GM18951 (cell line): ENCODE data around the gene GLYATL1.

ENCODE experiments used
- POLR2A ChIP-seq: IDR thresholded peaks from 4 replicates; pipeline ENCODE4 v1.6.1; 2011; ENCODE audit warnings: mild to moderate bottlenecking; ENCODE audit not compliant: insufficient read length, insufficient read depth; ENCODE audit errors: extremely low read depth
- in situ Hi-C: fragments of 300-500 bp; cut with MboI; formaldehyde crosslinking; loops from one replicate; pipeline ENCODE4 v1.12.0; 2022; ENCODE audit warnings: low sequenced_read_pairs, mixed read lengths, inconsistent platforms; ENCODE audit not compliant: unreplicated experiment

Gene GLYATL1, protein sequence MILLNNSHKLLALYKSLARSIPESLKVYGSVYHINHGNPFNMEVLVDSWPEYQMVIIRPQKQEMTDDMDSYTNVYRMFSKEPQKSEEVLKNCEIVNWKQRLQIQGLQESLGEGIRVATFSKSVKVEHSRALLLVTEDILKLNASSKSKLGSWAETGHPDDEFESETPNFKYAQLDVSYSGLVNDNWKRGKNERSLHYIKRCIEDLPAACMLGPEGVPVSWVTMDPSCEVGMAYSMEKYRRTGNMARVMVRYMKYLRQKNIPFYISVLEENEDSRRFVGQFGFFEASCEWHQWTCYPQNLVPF

DNA sequence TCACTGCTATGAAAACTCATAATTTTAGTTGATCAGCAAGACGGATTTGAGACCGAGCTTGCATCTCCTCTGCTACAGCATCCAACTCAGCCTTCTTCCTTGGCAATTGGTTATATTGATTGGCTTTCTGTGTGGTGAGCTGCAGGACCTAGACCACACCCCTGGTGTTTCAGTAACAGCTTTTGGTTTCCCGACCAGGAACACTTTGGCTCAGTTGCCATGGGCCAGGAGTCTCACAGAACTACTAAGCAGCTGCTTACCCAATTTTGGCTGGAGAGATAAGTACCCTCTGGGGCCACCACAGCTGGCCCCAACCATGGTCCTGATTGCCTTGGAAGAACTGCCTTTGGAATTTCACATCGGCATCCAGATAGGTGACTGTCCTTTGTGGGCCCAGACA is at the start of gene GLYATL1:
Gene GLYATL1 (plus strand): TSS at position 212 of the 400 bp plus-strand sequence. CDS start 7,600 bp downstream, outside the sequence.
- no peak for TF ChIP-seq POLR2A
- in situ Hi-C loops = no loop called here

DNA sequence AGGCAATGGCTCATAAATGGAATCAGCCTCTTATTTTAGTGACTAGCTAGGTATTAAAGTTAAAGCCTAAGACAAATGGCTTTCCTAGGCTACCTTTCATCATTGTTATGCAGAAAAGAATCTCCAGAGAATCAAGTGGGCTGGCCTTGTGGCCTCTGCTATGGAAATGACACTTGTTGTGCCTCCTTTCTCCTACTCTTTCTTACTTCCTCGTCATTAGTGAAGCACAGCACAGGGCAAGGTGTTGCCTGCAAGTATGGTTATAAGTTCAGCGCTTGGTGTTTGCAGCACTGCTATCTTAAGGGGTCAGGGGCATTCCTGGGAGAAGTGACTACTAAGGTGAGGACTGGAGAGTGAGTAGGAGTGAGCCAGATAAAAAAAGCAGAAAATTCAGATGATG is 45.4 kb upstream of the GLYATL1 start:
- no peak for TF ChIP-seq POLR2A
- in situ Hi-C loops = no loop called here

GRCh38 chr11:58898106-58898505 is 41.2 kb upstream of the GLYATL1 start:
- in situ Hi-C loops = no loop called here
- TF ChIP-seq POLR2A = no peak

DNA sequence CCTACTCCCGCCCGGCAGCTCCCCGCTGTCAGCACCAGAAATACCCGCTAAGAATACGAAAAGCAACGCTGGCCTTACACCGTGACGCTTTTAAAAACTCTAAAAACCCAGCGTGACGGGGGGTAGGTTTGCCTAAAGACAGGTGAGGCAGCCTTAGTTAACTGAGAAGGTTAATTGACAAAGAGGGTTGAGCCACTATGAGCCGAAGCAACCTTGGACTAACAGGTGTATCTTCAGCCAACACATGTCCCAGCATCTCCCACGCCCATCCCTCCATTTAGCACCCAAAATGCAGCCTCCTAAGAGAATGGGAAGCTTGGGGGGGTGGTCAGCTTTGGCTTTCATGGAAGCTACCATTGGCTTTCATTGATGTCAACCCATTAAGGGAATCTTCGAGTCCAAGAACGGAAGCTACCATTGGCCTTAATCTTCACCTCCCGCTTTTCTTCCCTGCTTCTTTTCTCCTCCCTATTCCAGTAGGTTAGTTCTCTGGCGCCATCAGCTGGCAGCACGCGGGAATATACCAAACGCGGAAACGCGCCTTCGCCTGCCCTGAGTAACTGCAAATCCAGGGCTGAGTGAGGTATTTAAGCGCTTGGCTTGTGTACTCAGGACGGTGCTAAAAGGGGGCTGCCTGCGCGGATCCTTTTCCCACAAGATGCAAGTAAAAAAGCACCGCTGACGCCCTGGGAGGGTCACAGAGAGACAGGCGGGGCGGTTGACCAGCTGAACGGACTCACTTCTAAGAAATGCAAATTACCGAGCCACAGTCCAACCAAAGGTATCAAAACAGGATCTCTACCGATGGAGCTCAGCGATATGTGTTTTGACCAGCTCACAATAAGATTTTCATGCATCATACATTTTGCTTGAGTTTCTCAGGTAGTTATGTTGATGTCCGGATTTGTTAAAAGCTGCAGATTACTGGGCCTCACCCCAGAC is 38.5 kb upstream of the GLYATL1 start:
- in situ Hi-C loops = no loop called here
- no peak for TF ChIP-seq POLR2A

- no peak for TF ChIP-seq POLR2A
- in situ Hi-C loops = no loop called here
These were observed 36.4 kb upstream of the GLYATL1 start for GRCh38 chr11:58902881-58903280.

- in situ Hi-C loops = no loop called here
- no peak for TF ChIP-seq POLR2A
These were observed 34.1 kb upstream of the GLYATL1 start for GRCh38 chr11:58905011-58905720.

DNA sequence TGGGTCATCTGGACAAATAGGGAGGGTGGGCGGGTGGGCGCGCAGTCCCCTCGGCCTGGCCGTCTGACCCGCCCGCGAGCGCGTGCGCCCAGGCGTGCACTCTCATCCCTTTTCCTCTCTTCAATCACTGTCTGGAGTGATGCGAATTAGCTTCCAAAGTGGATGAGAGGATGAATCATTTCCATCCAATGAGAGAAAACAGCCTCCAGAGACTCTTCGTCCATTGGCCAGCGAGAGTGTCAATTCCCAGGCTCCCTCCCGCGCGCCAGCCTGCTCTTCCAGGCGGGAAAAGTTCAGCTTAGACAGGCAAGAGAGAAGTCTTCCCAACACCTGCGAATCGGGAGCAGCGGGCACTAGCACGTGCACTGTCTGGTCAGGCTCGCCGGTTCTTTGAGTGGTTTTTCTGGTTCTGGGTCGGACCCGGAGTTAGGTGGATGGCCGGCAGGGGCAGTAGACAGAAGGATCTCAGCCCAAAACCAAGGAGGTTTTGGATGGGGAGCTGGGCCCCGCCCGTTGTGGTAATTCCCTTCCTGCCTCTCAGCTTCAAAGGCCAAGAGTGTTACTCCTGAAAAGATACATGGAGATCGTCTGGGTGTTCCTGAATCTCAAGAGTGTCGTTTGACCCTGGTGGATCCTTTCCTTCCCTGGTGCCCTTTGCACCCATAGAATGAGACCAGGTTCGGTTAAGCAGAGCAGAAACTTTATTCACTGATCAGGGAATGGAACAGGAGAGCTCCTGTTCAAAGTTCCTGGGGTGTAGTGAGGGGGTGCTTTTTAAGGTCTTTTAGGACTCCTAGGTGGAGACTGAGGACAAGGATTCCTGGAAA is 33.4 kb upstream of the GLYATL1 start:
- TF ChIP-seq POLR2A = no peak
- in situ Hi-C loops = no loop called here

- no peak for TF ChIP-seq POLR2A
- in situ Hi-C loops = no loop called here
These were observed 31.5 kb upstream of the GLYATL1 start for GRCh38 chr11:58907780-58908179.

DNA sequence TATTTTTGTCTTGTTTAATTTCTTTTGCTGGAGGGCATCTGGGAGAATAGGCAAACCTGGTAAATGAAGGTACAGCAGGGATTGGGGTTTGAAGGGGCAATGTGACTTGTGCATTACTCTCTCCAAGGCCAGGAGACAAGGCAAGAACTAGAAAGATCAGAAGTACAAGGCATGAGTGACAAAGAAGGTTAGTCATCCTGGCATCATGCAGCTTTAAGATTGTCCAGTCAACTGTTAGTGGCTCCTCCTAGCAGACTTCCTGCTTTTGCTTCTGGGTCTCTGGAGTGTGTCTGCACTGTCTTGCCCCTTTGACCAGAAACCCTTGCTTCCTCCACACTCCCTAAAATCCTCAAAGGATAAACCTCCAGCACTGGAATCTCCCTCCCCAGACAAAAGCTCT is 27.2 kb upstream of the GLYATL1 start:
- TF ChIP-seq POLR2A = no peak
- in situ Hi-C loops = no loop called here

GRCh38 chr11:58913685-58914084 is 25.6 kb upstream of the GLYATL1 start:
- in situ Hi-C loops = no loop called here
- TF ChIP-seq POLR2A = no peak

DNA sequence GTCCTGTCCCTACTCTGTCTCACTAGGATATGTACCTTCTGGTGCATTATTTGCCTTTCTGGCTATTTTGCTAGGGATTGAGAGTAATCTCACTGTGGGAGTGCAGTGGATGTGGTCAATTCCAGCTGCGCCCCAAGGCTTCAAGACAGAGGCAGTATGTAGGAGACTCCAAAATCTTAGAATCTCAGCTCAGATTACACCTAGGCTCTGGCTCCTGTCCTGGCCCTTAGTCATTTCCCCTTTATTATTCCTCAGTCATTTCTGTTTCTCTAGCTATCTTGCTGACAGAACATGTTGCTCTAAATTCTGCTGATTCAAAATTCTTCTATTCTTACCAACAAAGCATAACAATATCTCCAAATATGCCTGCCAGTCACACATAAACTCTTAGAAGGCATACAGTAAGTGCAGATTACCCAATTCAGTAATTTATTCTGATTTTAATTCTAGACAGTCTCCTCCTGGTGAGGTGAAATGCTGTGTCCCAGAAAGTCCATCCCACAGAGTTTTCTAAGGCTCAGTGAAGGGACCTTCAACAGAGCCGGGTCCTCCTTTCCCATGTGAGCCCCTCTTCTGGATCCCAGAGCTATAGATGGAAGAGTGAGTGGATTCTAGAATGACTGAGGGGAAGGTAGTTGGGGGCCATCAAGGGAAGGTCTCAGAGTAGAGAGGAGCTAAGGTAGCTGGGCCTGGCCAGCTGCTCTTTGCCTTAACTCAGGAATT is 24.3 kb upstream of the GLYATL1 start:
- TF ChIP-seq POLR2A = no peak
- in situ Hi-C loops = no loop called here

DNA sequence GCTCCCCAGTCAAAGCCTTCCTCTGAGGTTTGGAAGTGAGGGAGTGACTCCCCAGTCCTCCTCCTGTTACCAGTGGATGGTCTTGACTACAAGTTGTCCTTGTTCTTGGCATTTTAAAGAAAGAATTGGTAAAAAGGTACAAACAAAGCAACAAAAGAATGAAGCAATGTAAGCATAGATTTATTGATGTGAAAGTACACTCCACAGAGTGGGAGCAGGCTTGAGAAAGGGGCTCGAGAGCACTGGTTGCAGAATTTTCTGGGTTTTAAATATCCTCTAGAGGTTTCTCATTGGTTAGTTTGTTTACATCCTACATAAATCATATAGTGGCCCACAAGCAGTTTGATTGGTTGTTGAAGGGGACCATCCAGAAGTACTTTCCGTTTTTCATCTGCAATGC is 22.7 kb upstream of the GLYATL1 start:
- no peak for TF ChIP-seq POLR2A
- in situ Hi-C loops = no loop called here
